Measurements from ENCODE around the gene TUBB6. TPM values are rescaled to one million over a fixed set of nuclear protein-coding genes. Genes with fewer than 3 reads are reported as not detected.

Gene TUBB6
- total RNA-seq, 1 experiment from 2014 or later, result 42.2 TPM

DNA sequence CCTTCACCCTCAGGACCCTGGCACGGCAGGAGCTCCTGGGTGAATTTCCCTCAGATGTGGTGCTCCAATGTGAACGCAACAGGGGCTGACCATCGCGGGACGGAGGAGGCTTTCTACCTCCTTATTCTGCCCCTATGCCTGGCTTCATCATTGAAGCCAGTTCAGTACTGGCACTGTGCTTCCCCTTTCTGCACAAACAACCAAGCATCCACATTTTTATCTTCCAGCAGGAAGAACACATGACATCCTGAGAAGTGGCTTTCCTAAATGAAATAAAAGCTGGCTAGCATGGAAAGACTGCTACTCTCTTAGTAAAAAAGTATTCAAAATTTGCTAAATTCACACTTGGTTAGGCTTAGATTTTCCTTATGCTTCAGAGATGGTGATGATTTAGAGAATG lies 44.1 kb downstream of the TUBB6 start:
- Histone ChIP-seq H3K36me3 (ENCODE audit: low read depth) (peaks cover 36% of the 10 kb centered on the region), H3K4me1 (replicated peaks; ENCODE audit: insufficient read depth) (no peaks in the 10 kb centered on the region), H3K4me3 (no peak overlapping the region), H3K27me3 (ENCODE audit: insufficient read depth, low read depth) (no peaks in the 10 kb centered on the region), H4K20me1 (ENCODE audit: insufficient read depth) (peaks cover 11% of the 10 kb centered on the region; the same call in 1 of the 2 replicates), H3F3A (ENCODE audit: insufficient read depth, low read depth) (peaks cover 4% of the 10 kb centered on the region; the same call in 1 of the 2 replicates), H3K79me2 (ENCODE audit: low read depth) (no peaks in the 10 kb centered on the region), H3K9me2 (ENCODE audit: insufficient read depth) (no peaks in the 10 kb centered on the region), H3K9me3 (ENCODE audit: insufficient read depth, low read depth) (no peaks in the 10 kb centered on the region), H3K4me2 (no peak overlapping the region), H2AFZ (no peak overlapping the region), H3K27ac (no peak overlapping the region)
- DNase-seq, result no peak
- CTCF ChIA-PET, result no interaction called here
- intact Hi-C loops (cut with micrococcal nuclease; ENCODE audit: unreplicated experiment), result no loop called here
- POLR2A ChIA-PET (ENCODE audit: unreplicated experiment), result no interaction called here
- TF ChIP-seq, protein P1, sequence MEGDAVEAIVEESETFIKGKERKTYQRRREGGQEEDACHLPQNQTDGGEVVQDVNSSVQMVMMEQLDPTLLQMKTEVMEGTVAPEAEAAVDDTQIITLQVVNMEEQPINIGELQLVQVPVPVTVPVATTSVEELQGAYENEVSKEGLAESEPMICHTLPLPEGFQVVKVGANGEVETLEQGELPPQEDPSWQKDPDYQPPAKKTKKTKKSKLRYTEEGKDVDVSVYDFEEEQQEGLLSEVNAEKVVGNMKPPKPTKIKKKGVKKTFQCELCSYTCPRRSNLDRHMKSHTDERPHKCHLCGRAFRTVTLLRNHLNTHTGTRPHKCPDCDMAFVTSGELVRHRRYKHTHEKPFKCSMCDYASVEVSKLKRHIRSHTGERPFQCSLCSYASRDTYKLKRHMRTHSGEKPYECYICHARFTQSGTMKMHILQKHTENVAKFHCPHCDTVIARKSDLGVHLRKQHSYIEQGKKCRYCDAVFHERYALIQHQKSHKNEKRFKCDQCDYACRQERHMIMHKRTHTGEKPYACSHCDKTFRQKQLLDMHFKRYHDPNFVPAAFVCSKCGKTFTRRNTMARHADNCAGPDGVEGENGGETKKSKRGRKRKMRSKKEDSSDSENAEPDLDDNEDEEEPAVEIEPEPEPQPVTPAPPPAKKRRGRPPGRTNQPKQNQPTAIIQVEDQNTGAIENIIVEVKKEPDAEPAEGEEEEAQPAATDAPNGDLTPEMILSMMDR (conservative IDR thresholded peaks at IDR 0.05), result no peak
- no peak for TF ChIP-seq EZH2 (IDR thresholded peaks at IDR 0.05; ENCODE audit: low read depth)
- no TSS peak for BruUV-seq (replicated peaks)

GRCh38 chr18:12359515-12359927 lies 51.5 kb downstream of the TUBB6 start:
- TF ChIP-seq EZH2 (IDR thresholded peaks at IDR 0.05; ENCODE audit: low read depth), result no peak
- TF ChIP-seq, protein P1 (conservative IDR thresholded peaks at IDR 0.05), result no peak
- H3K36me3 ChIP-seq (ENCODE audit: low read depth), result peaks cover 28% of the 10 kb centered on the region

GRCh38 chr18:12361770-12362378 lies 53.8 kb downstream of the TUBB6 start:
- ChIA-PET CTCF (interaction anchor here (0.6 kb wide), 1 partner anchor 80 kb away, joined by 4 read pairs; no protein-coding TSS in a partner anchor), POLR2A (ENCODE audit: unreplicated experiment) (no interaction called here)
- no peak overlapping the region for H3K4me2 ChIP-seq
- H3F3A ChIP-seq (ENCODE audit: insufficient read depth, low read depth), result 0 out of 2 replicates have a peak, but pooled peaks cover 3% of the 10 kb centered on the region
- BruUV-seq (replicated peaks), result no TSS peak
- H3K4me1 ChIP-seq (replicated peaks; ENCODE audit: insufficient read depth), result no peaks in the 10 kb centered on the region
- H2AFZ ChIP-seq, result no peak overlapping the region
- H3K4me3 ChIP-seq, result no peak overlapping the region
- TF ChIP-seq EZH2 (IDR thresholded peaks at IDR 0.05; ENCODE audit: low read depth), result no peak
- TF ChIP-seq, protein P1 (conservative IDR thresholded peaks at IDR 0.05), result no peak
- DNase-seq, result no peak
- H4K20me1 ChIP-seq (ENCODE audit: insufficient read depth), result peaks cover 3% of the 10 kb centered on the region; the same call in 1 of the 2 replicates
- peaks cover 19% of the 10 kb centered on the region; the same call in 1 of the 2 replicates for H3K36me3 ChIP-seq (ENCODE audit: low read depth)
- H3K79me2 ChIP-seq (ENCODE audit: low read depth), result no peaks in the 10 kb centered on the region
- no peaks in the 10 kb centered on the region for H3K27me3 ChIP-seq (ENCODE audit: insufficient read depth, low read depth)
- H3K27ac ChIP-seq, result no peak overlapping the region
- intact Hi-C loops (cut with micrococcal nuclease; ENCODE audit: unreplicated experiment), result no loop called here
- H3K9me3 ChIP-seq (ENCODE audit: insufficient read depth, low read depth), result no peaks in the 10 kb centered on the region
- H3K9me2 ChIP-seq (ENCODE audit: insufficient read depth), result no peaks in the 10 kb centered on the region

More at GRCh38 chr18:12359515-12359927, 51.5 kb downstream of the TUBB6 start:
- ChIA-PET CTCF (no interaction called here), POLR2A (ENCODE audit: unreplicated experiment) (interaction anchor here (0.6 kb wide), 1 partner anchor 76 kb away, joined by 3 read pairs; no protein-coding TSS in a partner anchor)
- H2AFZ ChIP-seq, result no peak overlapping the region
- BruUV-seq (replicated peaks), result no TSS peak
- H4K20me1 ChIP-seq (ENCODE audit: insufficient read depth), result peaks cover 3% of the 10 kb centered on the region; the same call in 1 of the 2 replicates
- H3K9me2 ChIP-seq (ENCODE audit: insufficient read depth), result no peaks in the 10 kb centered on the region
- no peaks in the 10 kb centered on the region for H3K27me3 ChIP-seq (ENCODE audit: insufficient read depth, low read depth)
- no peak overlapping the region for H3K4me3 ChIP-seq
- 0 out of 2 replicates have a peak, but pooled peaks cover 3% of the 10 kb centered on the region for H3F3A ChIP-seq (ENCODE audit: insufficient read depth, low read depth)
- H3K27ac ChIP-seq, result no peak overlapping the region
- no peaks in the 10 kb centered on the region for H3K79me2 ChIP-seq (ENCODE audit: low read depth)
- no peaks in the 10 kb centered on the region for H3K4me1 ChIP-seq (replicated peaks; ENCODE audit: insufficient read depth)
- intact Hi-C loops (cut with micrococcal nuclease; ENCODE audit: unreplicated experiment), result no loop called here
- H3K4me2 ChIP-seq, result no peak overlapping the region
- H3K9me3 ChIP-seq (ENCODE audit: insufficient read depth, low read depth), result no peaks in the 10 kb centered on the region
- DNase-seq, result no peak
